GM21529 (cell line): ENCODE measurements around the gene EEF1B2.
"Not testable (repeated sequence)": the region's sequence is repeated elsewhere in the genome, so short reads cannot be mapped to it uniquely, and the experiment has no call there.

Experiments
- ATAC-seq: cut with Tn5 transposase; IDR thresholded peaks from one replicate; pipeline ENCODE4 v1.9.1; 2021; ENCODE audit not compliant: unreplicated experiment

Gene EEF1B2

DNA sequence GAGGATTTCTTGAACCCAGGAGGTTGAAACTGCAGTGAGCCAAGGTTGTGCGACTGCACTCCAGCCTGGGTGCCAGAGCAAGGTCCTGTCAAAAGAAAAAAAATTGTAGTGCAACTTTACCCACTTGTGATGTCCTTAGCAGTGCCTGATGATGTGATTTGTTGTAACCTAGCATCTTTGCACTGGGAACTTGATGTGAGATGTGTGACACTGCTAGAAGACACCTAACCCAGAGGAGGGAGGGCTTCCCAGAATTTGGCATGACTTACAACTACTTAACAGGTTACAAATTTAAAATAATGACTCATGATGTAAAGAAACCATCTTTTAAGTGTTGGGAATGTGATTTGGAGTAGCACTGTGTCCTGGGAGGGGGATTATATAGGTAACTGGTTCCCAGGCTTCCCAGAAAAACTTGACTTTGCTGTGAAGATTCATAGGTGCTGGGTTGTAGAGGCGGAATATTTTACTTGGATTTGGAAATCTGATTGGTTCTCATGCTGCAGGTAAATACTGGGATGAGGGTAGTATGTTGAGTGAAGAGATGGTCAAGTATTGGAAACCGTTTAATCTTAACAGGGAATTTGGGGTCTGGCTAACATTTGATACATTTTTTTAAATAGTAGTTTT is 3.7 kb downstream of the EEF1B2 start:
- ATAC-seq: no peak

DNA sequence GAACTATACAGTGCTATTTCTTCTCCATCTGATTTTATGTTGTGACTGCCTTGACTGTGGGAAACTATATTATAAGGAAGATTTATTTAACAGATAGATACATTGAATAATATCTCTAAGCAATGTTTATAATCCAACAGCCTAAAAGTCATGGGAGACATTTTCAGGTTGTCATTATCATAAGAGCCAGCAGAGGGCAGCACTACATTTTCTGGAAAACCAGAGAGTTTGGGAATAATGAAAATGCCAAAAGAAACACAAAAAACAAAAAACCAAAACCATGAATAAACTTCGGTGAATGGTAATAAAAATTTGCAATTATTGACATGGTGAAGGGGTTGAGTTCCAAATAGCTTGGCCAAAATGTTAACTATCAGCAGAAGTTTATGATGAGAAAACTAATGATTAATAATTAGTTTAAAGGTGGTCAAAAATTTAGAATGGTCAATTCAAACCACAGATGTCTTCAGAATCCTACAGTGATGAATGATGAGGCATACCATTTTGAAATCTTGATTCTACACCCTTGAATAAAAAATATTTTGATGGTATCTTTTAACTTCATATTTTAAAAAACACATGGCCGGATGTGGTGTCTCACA is 4.7 kb downstream of the EEF1B2 start:
- ATAC-seq: no peak

DNA sequence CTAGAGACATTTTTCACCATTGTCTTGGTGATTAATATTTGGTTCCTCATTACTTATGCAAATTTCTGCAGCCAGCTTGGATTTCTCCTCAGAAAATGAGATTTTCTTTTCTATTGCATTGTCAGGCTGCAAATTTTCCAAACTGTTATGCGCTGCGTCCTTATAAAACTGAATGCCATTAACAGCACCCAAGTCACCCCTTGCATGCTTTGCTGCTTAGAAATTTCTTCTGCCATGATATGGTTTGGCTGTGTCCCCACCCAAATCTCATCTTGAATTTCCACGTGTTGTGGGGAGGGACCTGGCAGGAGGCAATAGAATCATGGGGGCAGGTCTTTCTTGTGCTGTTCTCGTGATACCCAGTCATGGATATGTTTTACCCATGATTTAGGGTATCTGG is 8.5 kb downstream of the EEF1B2 start:
- not testable (repeated sequence) for ATAC-seq

DNA sequence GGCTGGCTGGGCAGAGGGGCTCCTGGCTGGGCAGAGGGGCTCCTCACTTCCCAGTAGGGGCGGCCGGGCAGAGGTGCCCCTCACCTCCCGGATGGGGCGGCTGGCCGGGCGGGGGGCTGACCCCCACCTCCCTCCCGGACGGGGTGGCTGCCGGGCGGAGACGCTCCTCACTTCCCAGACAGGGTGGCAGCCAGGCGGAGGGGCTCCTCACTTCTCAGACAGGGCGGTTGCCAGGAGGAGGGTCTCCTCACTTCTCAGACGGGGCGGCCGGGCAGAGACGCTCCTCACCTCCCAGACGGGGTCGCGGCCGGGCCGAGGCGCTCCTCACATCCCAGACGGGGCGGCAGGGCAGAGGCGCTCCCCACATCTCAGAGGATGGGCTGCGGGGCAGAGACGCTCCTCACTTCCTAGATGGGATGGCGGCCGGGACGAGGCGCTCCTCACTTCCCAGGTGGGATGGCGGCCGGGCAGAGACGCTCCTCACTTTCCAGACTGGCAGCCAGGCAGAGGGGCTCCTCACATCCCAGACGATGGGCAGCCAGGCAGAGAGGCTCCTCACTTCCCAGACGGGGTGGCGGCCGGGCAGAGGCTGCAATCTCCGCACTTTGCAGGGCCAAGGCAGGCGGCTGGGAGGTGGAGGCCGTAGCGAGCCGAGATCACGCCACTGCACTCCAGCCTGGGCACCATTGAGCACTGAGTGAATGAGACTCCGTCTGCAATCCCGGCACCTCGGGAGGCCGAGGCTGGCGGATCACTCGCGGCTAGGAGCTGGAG is 12.1 kb downstream of the EEF1B2 start:
- ATAC-seq: not testable (repeated sequence)

DNA sequence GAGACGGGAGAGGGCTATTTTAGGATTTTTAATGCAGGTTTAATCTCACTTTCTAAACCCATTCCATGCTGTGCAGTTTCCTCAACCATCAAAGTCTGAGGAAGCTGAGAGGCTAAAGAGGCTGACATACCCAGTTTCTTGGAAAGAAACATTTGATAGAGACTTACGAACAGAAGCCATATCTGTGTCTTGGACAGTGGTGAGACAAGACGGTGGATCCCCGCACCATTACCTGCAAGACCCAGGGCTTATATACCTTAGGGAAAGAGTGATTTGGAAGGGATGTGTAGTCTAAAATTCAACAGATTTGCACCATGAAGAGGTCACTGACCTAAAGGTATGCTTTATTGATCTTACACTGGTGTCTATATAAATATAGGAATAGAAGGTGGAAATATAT is 13.5 kb downstream of the EEF1B2 start:
- ATAC-seq: no peak

DNA sequence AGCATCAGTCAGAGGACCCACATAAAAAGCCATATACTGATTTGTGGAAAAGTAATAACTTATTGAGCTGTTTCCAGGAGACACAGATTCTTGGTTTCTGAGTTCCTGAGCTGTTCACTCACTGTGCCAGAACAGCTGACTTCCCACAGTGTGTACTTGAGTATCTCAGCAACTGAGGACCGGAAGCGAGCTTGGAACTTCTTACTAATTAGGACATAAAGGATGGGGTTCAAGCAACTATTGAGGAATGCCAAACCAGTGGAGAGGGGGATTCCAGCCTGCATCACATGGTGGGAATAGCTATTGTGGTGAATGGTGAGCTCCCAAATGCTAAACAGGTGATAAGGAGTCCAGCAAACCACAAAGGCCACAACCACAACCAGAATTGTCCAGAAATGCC is 16.4 kb downstream of the EEF1B2 start:
- ATAC-seq: no peak

DNA sequence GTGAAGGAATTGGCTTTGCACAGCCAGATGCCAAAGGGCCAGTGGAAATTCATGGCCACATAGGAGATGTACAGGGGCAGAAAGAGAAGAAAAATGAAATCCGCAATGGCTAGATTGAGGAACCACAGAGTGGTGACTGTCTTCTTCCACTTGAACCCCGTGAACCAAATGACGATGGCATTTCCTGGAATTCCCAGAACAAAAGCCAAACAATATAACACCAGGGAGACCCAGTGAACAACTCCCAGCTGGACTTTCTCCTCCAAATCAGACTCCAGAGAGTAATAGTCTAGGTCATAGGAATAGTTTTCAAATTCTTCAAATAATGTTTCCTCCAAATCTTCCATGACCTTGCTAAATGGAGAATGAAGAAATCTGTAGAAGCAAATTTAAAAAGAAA is 17.2 kb downstream of the EEF1B2 start:
- no peak for ATAC-seq

DNA sequence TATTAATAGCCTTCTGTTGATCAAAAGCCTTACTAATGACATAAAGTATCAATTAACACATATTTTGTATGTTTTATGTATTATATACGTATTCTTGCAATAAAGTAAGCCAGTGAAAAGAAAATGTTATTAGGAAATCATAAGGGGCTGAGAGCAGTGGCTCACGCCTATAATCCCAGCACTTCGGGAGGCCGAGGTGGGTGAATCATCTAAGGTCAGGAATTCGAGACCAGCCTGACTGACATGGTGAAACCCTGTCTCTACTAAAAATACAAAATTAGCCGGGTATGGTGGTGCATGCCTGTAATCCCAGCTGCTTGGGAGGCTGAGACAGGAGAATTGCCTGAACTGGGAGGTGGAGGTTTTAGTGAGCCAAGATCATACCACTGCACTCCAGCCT is 21.8 kb downstream of the EEF1B2 start:
- not testable (repeated sequence) for ATAC-seq

DNA sequence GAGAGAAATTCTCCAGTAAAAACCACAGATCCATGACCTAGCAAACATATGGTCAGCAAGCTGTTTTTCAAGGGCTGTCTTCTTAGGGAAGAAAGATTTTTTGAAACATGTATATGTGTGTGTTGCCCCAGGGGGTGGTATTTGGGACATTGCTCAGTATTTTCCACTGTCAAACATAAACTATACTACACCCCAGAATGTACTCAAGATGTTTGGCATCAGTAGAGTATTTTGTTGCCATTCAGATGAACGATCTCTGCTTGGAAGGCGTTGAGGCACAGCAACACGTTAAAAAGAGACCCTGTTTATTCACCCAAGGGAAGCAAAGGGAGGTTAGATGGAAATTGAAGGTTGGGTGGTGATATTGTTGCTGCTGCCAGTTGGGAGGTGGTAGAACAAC is 30.0 kb downstream of the EEF1B2 start:
- no peak for ATAC-seq

DNA sequence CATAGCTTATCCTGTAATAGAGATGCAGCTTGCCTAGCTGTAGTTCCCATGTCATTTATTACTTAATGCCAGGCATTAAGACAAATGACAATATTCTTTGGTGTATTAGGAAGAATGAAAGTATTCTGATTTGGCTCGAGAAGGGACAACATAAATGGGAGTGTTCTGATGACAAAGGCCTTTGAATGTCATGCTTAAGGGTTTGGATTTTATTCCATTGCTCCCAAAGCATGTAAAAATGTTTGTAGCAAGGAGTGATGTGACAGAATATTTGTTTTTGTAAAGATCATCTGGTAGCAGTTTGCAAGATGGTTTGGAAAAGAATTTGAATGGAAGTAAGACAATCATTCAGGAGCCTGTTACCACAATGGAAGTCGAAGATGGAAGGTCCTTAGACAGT is 30.4 kb downstream of the EEF1B2 start:
- no peak for ATAC-seq

DNA sequence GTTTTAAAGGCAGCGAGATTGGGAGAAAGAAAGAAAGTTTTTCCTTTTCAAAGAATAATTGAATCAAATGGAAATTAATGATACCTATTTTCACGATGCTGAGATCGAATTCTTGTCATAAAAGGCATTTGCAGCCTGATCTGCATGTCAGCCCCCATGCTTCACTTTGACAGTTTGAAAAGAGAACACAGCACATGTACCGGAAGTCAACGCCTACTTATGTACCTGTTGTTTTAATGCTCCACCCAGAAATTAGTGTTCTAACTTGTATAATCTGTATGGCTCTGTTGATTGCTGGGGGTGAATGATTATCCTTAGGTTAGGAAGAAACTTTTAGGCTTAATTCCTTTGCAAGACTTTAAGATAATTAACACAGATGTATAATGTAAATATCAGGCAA is 31.0 kb downstream of the EEF1B2 start:
- ATAC-seq: no peak

DNA sequence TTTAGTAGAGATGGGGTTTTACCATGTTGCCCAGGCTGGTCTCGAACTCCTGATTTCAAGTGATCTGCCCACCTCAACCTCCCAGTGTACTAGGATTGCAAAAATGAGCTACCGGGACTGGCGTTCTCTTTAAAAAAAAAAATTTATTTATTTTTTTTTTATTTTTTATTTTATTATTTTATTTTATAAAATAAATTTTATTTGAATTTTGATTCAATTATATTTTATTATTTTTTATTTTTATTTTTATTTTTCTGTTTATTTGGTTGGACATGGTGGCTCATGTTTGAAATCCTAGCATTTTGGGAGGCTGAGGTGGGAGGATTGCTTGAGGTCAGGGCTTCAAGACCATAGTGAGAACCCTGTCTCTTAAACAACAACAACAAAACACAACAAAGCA is 32.5 kb downstream of the EEF1B2 start:
- no peak for ATAC-seq

DNA sequence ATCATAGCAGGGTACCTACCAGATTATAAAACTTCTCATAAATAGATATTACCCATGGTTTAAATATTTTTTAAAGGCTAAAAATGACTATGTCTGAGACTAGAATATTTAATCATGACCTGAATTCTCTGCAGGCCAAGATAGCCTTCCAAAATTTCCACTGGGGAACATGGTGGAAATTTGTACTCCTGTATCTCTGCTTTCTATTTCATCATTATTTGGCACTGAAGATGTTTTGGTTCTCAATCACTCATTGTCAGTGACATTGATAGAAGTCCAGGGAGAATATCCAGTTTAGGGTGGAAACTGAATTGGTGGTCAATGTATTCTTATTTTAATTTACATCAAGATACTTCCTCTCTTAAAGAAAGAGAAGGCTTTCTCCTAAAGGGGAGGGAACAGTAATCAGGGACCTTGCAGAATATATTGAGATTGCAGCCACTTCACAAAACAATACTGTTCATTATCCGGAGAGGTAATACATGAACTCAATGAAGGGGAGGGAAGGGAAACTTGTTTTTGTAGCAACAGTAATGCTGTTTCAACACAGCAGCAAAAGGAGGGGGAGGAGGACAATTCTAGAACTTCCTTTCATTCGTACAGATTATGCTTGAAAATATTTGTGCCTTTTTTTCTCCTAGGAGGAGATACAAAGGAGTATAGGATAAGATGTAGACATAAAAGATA is 34.1 kb downstream of the EEF1B2 start:
- no peak for ATAC-seq

DNA sequence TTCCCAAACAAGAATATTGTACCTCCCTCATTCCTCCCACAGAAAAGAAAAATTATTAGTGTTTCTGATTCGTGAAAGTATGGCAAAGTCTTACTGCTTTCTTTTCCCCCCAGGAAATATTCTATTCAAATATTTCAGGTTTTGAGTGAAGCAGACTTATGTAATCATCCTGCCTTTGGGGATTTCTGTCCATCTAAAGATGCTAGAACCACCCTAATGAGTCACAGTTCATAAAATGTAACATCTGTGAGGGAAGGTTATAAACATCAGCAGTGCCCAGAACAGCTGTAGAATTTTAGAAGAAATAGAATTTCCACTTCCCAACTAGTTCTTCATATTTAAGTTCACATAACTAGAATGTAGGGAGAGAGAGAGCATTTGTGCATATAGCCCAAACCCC is 39.0 kb downstream of the EEF1B2 start:
- ATAC-seq: no peak

DNA sequence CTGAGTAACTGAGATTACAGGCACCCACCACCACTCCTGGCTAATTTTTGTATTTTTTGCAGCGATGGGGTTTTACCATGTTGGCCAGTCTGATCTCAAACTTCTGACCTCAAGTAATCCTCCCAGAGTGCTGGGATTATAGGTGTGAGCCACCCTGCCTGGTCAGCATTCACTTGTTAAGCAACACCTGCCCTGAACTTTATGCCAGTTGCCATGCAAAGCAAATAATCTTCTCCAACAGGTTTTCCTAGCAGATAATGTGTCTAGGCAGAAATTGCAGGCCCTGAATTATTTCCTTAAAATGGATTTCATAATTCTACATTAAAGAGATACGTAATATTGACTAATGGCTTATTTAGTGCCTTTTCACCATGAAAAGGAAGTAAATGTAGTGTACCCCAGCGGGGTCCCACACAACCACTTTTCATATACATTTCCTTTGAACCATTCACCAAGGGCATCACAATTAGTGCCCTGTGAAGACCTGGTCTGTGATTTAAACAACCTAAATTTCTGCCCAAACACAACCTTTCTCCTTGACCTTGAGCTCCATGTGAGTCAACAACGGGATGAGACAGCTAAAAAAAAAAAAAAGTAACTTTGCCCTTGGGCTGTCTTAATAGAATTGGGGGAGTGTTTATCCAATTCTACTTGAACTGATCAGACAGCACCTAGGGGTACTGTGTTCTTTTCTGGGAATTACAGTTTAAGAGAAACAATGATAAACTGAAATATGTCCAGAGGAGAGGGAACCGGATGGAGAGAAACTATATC is 41.6 kb downstream of the EEF1B2 start:
- ATAC-seq: no peak

DNA sequence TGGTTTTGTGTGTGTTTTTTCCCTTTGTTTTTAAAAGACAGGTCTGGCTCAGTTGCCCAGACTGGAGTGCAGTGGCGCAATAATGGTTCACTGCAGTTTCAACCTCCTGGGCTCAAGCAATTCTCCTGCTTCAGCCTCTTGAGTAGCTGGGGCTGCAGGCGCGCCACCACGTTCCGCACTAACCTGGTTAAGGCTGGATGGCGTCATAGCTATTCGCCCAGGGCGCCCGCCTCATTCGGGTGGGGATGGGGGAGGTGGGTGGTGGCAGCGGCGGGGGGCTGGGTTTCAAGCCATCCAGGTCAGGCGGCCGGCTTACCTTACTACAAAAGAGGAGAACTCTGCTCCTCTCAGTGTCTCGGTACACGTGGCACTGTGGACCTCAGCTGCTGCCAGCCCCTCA is 42.8 kb downstream of the EEF1B2 start:
- no peak for ATAC-seq

DNA sequence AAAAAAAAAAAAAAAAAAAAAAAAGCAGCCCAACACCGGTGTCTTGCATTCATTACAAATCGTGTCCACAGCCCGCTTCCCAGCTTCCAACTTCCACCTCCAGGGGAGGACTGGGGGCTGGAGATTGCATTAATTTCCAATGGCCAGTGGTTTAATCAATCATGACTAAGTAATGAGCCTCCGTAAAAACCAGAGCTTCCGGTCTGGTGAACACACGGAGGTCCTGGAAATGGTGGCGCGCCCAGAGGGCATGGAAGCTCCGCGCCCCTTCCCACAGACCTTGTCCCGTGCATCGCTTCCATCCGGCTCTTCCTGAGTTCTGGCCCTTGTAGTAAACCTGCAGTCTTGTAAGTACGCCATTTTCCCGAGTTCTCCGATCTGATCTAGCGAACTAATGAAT is 43.6 kb downstream of the EEF1B2 start:
- no peak for ATAC-seq

DNA sequence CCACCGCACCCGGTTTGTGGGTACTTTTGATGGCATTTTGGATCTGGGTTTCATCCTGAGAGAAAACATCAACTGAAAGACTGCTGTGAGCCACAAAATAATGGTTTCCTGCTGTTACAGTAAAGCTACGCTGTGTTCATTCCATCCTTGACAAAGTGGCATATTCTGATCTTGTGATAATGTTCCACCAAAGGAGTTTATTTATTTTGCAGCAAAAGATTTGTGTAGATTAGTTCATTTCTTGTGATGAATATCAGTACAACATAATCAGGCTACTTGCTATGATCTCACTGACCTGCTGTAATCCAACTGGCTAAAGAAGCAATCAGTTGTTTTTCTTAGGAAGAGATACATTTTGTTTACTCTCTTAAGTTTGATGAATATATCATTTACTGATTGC is 45.0 kb downstream of the EEF1B2 start:
- ATAC-seq: no peak

DNA sequence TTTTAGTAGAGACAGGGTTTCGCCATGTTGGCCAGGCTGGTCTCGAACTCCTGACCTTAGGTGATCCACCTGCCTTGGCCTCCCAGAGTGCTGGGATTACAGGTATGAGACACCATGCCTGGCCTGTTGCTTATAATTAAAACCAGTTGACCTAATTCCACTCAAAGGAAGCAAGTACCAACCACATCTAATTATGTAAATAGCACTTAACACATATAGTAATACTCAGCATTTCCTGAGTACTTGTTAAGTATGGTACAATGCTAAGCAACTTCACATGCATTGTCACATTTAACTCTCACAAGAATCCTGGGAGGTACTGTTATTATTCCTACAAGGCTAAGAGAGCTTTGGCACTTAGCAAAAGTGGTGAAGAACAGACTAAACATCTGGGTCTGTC is 47.6 kb downstream of the EEF1B2 start:
- not testable (repeated sequence) for ATAC-seq

DNA sequence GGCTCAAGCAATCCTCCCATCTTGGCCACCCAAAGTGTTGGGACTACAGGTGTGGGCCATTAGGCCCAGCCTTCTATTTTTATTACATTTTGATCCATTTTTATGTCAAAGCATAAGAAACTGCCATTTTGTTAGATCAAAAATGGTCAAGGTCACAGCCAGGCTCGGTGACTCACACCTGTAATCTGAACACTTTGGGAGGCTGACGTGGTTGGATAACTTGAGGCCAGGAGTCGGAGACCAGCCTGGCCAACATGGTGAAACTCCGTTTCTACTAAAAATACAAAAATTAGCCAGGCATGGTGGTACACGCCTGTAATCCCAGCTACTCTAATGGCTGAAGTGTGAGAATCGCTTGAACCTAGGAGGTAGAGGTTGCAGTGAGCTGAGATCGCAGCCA is 49.2 kb downstream of the EEF1B2 start:
- ATAC-seq: no peak

DNA sequence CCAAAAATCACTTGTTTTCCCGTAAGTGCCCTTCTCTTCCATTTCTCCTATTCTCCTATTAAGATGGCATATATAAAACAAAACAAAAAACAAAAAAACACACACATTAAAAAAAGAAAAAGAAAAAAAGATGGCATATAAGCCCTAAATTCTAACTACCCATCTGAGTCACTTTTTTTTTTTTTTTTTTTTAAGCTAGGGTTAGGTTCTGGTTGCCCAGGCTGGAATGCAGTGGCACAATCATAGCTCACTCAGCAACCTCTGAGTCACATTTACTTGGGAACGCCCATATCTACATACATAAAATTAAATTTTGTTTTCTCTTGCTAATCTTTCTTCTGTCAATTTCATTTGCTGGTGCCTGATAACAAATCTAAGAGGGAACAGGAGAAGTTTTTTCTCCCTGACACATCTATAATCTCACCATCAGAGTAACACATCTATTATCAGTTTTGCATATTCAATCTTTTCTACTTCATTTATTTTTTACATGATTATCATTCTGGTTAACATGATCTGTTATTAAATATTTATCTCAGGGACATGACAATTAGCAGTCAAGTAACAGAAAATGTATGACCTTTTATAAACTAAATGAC is 52.1 kb downstream of the EEF1B2 start:
- ATAC-seq: no peak
